Neuronal stem cell (in vitro differentiated cells): ENCODE measurements around the gene TMEM51.

Experiments
- DNase-seq: peaks from one replicate; pipeline ENCODE4 v3.0.0-alpha.2; 2013; ENCODE audit warnings: low spot score
- H2AFZ ChIP-seq: one replicate; pipeline ENCODE4 v1.6.1; 2013; ENCODE audit warnings: mild to moderate bottlenecking, low read length, inconsistent platforms
- H2AK5ac ChIP-seq: 2 replicates; pipeline ENCODE4 v1.6.1; 2013; ENCODE audit warnings: low read depth, mild to moderate bottlenecking, inconsistent platforms, low read length, moderate library complexity, mixed read lengths
- H2BK120ac ChIP-seq: 2 replicates; pipeline ENCODE4 v1.6.1; 2013; ENCODE audit warnings: low read depth, mild to moderate bottlenecking, inconsistent platforms, low read length, moderate library complexity, mixed read lengths
- H2BK12ac ChIP-seq: one replicate; pipeline ENCODE4 v1.6.1; 2013; ENCODE audit warnings: low read length, inconsistent platforms
- H2BK15ac ChIP-seq: 2 replicates; pipeline ENCODE4 v1.6.1; 2013; ENCODE audit warnings: mild to moderate bottlenecking, low read length, inconsistent platforms, mixed read lengths
- H2BK5ac ChIP-seq: one replicate; pipeline ENCODE4 v1.6.1; 2013; ENCODE audit warnings: inconsistent platforms, mild to moderate bottlenecking, low read length, moderate library complexity
- H3K14ac ChIP-seq: one replicate; pipeline ENCODE4 v1.6.1; 2013; ENCODE audit warnings: low read length, inconsistent platforms
- H3K18ac ChIP-seq: 2 replicates; pipeline ENCODE4 v1.6.1; 2013; ENCODE audit warnings: low read length, inconsistent platforms
- H3K23ac ChIP-seq: 2 replicates; pipeline ENCODE4 v1.6.1; 2013; ENCODE audit warnings: low read depth, mild to moderate bottlenecking, mixed read lengths, low read length, inconsistent platforms; ENCODE audit not compliant: poor library complexity
- H3K27ac ChIP-seq: replicated peaks from 3 replicates; pipeline ENCODE4 v1.5.1; 2013; ENCODE audit warnings: low read length, inconsistent platforms
- H3K27me3 ChIP-seq, 3 experiments: 2 replicates each; pipeline ENCODE4 v1.6.1; 2013; ENCODE audit warnings: low read length in 3 of 3, mild to moderate bottlenecking in 2 of 3, inconsistent platforms in 1 of 3, low read depth in 1 of 3, mixed read lengths in 1 of 3, moderate library complexity in 1 of 3; ENCODE audit not compliant: control insufficient read depth in 3 of 3, insufficient read depth in 3 of 3
- H3K36me3 ChIP-seq, 2 donors: replicated peaks in 1 of 2; 2 replicates each; pipeline ENCODE4 v1.6.1; 2013; ENCODE audit warnings: low read length in 2 of 2; ENCODE audit not compliant: control insufficient read depth in 2 of 2, insufficient read depth in 2 of 2
- H3K4ac ChIP-seq: 2 replicates; pipeline ENCODE4 v1.6.1; 2013; ENCODE audit warnings: inconsistent platforms, mild to moderate bottlenecking, low read length, moderate library complexity
- H3K4me1 ChIP-seq, 2 donors: 1 replicate in 1 of 2; 2 replicates in 1 of 2; pipeline ENCODE4 v1.6.1; 2013; ENCODE audit warnings: low read length in 2 of 2, low read depth in 1 of 2; ENCODE audit not compliant: control insufficient read depth in 2 of 2, insufficient read depth in 1 of 2
- H3K4me2 ChIP-seq: one replicate; pipeline ENCODE4 v1.6.1; 2013; ENCODE audit warnings: mild to moderate bottlenecking, low read length, inconsistent platforms; ENCODE audit not compliant: insufficient read depth, poor library complexity, severe bottlenecking
- H3K4me3 ChIP-seq, 2 donors: 2 replicates each; pipeline ENCODE4 v1.5.1; 2013; ENCODE audit warnings: low read length in 2 of 2, mild to moderate bottlenecking in 2 of 2, inconsistent platforms in 1 of 2, moderate library complexity in 1 of 2
- H3K79me1 ChIP-seq: one replicate; pipeline ENCODE4 v1.6.1; 2013; ENCODE audit warnings: low read depth, mild to moderate bottlenecking, inconsistent platforms, low read length, moderate library complexity
- H3K9ac ChIP-seq: one replicate; pipeline ENCODE4 v1.6.1; 2013; ENCODE audit warnings: mild to moderate bottlenecking, low read depth, low read length, inconsistent platforms; ENCODE audit not compliant: poor library complexity
- H3K9me3 ChIP-seq, 2 donors: replicated peaks in 1 of 2; 2 replicates each; pipeline versions ENCODE3 to v1.6.1; 2013; ENCODE audit warnings: low read length in 2 of 2, mild to moderate bottlenecking in 2 of 2, inconsistent platforms in 1 of 2, low read depth in 1 of 2, mixed read lengths in 1 of 2, moderate library complexity in 1 of 2; ENCODE audit not compliant: control insufficient read depth in 2 of 2, insufficient read depth in 1 of 2
- H4K8ac ChIP-seq: one replicate; pipeline ENCODE4 v1.6.1; 2013; ENCODE audit warnings: low read depth, mild to moderate bottlenecking, inconsistent platforms, low read length, moderate library complexity
- H4K91ac ChIP-seq: one replicate; pipeline ENCODE4 v1.6.1; 2013; ENCODE audit warnings: low read length, low read depth, mild to moderate bottlenecking, inconsistent platforms; ENCODE audit not compliant: poor library complexity
- WGBS, 2 donors: extraction: QIAGEN DNeasy Blood & Tissue Kit; methylation state at CpG; one replicate each; pipeline ENCODE4 v1.1.7; 2013; ENCODE audit warnings: missing lambda C conversion rate in 2 of 2, mixed read lengths in 1 of 2; ENCODE audit not compliant: insufficient read length in 2 of 2, insufficient replicate concordance in 1 of 2; ENCODE audit errors: extremely low coverage in 2 of 2; 5-methylcytosine and 5-hydroxymethylcytosine counted together

The TMEM51 gene

DNA sequence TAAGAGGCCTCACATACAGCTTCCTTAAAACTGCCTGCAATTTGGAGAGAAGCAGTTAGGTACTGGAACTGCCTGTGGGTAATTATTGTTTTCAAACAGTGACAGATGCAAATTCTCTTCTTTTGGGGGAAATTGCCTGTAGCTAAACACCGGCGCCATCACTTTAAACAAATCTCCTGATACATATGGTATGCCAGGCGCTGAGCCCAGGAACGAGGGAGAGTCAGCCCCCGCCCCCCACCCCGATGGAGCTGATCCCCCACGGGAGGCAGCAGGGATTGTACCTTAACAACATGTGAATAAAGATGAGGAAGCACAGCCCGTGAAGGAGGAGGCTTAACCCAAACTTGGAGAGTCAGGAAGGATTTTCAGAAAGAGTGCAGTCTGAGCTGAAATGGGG, 7.1 kb downstream of the TMEM51 start:
- no peak overlapping the region for H2BK5ac ChIP-seq
- DNase-seq: no peak
- H3K9me3 ChIP-seq: no peaks in the 10 kb centered on the region
- no CpG with 5 or more reads among the region's 8 CpGs for WGBS, 2 donors
- no peaks in the 10 kb centered on the region for H3K27me3 ChIP-seq
- H2AK5ac ChIP-seq: no peak overlapping the region
- no peak overlapping the region for H3K14ac ChIP-seq
- no peak overlapping the region for H3K9ac ChIP-seq
- H2BK120ac ChIP-seq: no peak overlapping the region
- no peaks in the 10 kb centered on the region for H3K79me1 ChIP-seq
- H3K23ac ChIP-seq: no peak overlapping the region
- no peak overlapping the region for H4K91ac ChIP-seq
- no peak overlapping the region for H4K8ac ChIP-seq
- no peak overlapping the region for H3K27ac ChIP-seq
- H3K4me1 ChIP-seq: peaks cover 4 to 8% of the 10 kb centered on the region in 2 donors
- no peak overlapping the region for H3K18ac ChIP-seq
- H2BK12ac ChIP-seq: no peak overlapping the region
- H2AFZ ChIP-seq: no peak overlapping the region
- H3K4ac ChIP-seq: no peak overlapping the region
- H3K4me3 ChIP-seq: no peak overlapping the region
- H3K4me2 ChIP-seq: no peak overlapping the region
- no peaks in the 10 kb centered on the region for H3K36me3 ChIP-seq
- no peak overlapping the region for H2BK15ac ChIP-seq

DNA sequence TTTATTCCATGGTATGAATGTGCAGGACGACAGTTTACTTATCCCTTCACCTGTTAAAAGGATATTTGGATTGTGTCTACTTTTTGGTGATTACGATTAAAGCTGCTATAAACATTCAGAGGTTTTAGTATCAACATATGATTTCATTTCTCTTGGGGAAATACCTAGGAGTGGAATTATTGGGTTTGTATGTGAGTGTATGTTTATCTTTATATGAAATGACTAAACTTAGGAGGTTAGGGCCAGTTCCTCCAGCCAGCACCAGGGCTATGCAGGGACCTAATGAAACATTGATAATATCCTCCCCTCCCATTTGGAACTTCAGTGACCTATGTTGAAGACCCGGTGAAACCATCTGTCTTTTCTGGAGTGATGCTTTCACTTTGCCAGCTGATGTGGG, 13.8 kb downstream of the TMEM51 start:
- Histone ChIP-seq H3K14ac (no peak overlapping the region), H3K9ac (no peak overlapping the region), H3K27ac (no peak overlapping the region), H2AFZ (no peak overlapping the region), H4K8ac (no peak overlapping the region), H2BK120ac (no peak overlapping the region), H3K4me3 (no peak overlapping the region), H3K36me3 (no peaks in the 10 kb centered on the region), H3K27me3 (no peaks in the 10 kb centered on the region), H2BK5ac (no peak overlapping the region), H2BK12ac (no peak overlapping the region), H2BK15ac (no peak overlapping the region), H3K9me3 (no peaks in the 10 kb centered on the region), H3K4ac (no peak overlapping the region), H2AK5ac (no peak overlapping the region), H3K79me1 (no peaks in the 10 kb centered on the region), H3K23ac (no peak overlapping the region), H3K18ac (no peak overlapping the region), H4K91ac (no peak overlapping the region), H3K4me1 (peaks cover 0 to 2% of the 10 kb centered on the region in 2 donors), H3K4me2 (no peak overlapping the region)
- WGBS, 2 donors: no CpG with 5 or more reads among the region's 3 CpGs
- no peak for DNase-seq

DNA sequence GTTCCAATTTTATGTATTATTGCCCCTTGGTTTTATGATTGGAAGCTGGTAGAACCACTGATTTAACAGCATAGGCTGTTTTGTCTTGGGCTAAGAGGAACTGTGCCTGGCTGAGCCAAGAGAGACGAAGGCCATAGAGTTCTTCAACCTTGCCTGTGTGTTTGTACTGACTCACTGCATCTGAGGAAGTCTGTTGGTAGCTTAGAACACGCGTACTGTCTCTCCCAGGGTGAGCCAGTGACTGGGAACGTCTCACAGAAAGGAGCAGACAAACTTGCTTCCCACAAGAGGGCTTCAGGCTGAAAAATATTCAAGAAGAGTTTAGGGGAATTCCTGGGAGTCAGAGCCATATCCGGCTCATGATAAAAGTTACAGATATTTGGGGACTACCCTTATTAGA, 14.9 kb downstream of the TMEM51 start:
- Histone ChIP-seq H3K27me3 (no peaks in the 10 kb centered on the region), H2BK15ac (no peak overlapping the region), H3K27ac (no peak overlapping the region), H3K36me3 (no peaks in the 10 kb centered on the region), H2AK5ac (no peak overlapping the region), H4K91ac (no peak overlapping the region), H2AFZ (no peak overlapping the region), H3K9me3 (no peaks in the 10 kb centered on the region), H2BK120ac (no peak overlapping the region), H2BK5ac (no peak overlapping the region), H3K4me2 (no peak overlapping the region), H3K18ac (no peak overlapping the region), H3K9ac (no peak overlapping the region), H3K4ac (no peak overlapping the region), H3K14ac (no peak overlapping the region), H3K4me1 (peaks cover 0 to 2% of the 10 kb centered on the region in 2 donors), H3K4me3 (no peak overlapping the region), H3K79me1 (no peaks in the 10 kb centered on the region), H3K23ac (no peak overlapping the region), H4K8ac (no peak overlapping the region), H2BK12ac (no peak overlapping the region)
- no CpG with 5 or more reads among the region's 5 CpGs for WGBS, 2 donors
- no peak for DNase-seq

DNA sequence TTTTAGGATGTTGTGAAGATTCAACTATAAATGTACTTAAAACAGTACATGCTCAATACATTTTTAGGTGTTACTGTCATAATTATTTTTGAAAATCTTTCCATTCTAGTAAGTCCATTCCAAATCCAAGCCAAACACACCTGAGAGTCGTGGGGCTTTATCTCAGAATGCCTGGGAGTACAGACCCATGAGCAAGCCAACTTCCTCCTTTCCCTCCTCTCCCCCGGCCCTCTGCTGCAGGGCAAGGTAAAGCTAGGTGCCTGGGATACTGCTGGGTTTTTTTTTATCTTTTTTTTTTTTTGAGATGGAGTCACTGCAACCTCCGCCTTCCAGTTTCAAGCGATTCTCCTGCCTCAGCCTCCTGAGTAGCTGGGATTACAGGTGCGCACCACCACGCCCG, 16.5 kb downstream of the TMEM51 start:
- no peak overlapping the region for H2BK12ac ChIP-seq
- no peaks in the 10 kb centered on the region for H3K27me3 ChIP-seq
- H3K18ac ChIP-seq: no peak overlapping the region
- no peak overlapping the region for H3K4me3 ChIP-seq
- H3K27ac ChIP-seq: no peak overlapping the region
- no peak overlapping the region for H3K4ac ChIP-seq
- peaks cover 0 to 2% of the 10 kb centered on the region in 2 donors for H3K4me1 ChIP-seq
- H2AFZ ChIP-seq: no peak overlapping the region
- no peak overlapping the region for H3K23ac ChIP-seq
- H4K8ac ChIP-seq: no peak overlapping the region
- H3K4me2 ChIP-seq: no peak overlapping the region
- no peak for DNase-seq
- H3K9ac ChIP-seq: no peak overlapping the region
- no peaks in the 10 kb centered on the region for H3K79me1 ChIP-seq
- no peak overlapping the region for H2BK15ac ChIP-seq
- no CpG with 5 or more reads among the region's 7 CpGs for WGBS, 2 donors
- no peak overlapping the region for H3K14ac ChIP-seq
- H3K36me3 ChIP-seq: no peaks in the 10 kb centered on the region
- no peak overlapping the region for H2AK5ac ChIP-seq
- no peaks in the 10 kb centered on the region for H3K9me3 ChIP-seq
- H4K91ac ChIP-seq: no peak overlapping the region
- H2BK5ac ChIP-seq: no peak overlapping the region
- H2BK120ac ChIP-seq: no peak overlapping the region
